Measurements from ENCODE around the gene PRKCB.
A peak's percentile ranks its signal among the peaks of the same experiment; 100 is the strongest.

The PRKCB gene

DNA sequence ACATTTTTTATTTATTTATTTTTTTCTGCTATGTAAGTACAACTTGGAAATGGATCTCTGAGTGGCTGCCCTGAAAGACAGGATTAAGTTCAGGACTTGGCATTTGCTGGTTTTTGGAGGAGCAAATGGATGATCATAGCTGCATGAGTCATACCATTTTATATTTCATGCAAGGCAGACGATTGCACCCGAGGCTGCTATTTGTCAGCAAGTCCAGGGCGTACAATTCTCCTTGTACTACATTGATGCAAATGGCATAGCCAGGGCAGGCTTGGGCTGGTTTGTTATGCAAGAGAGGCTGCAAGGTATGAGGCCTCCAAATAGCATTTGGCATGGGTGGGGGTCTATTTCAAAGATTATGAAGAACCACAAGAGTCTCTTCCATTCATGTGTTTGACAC lies 339.2 kb downstream of the PRKCB start:
- H3K4me3 ChIP-seq (ENCODE audit: low read depth, low read length) = no peak overlapping the region
- TF ChIP-seq, protein P1, sequence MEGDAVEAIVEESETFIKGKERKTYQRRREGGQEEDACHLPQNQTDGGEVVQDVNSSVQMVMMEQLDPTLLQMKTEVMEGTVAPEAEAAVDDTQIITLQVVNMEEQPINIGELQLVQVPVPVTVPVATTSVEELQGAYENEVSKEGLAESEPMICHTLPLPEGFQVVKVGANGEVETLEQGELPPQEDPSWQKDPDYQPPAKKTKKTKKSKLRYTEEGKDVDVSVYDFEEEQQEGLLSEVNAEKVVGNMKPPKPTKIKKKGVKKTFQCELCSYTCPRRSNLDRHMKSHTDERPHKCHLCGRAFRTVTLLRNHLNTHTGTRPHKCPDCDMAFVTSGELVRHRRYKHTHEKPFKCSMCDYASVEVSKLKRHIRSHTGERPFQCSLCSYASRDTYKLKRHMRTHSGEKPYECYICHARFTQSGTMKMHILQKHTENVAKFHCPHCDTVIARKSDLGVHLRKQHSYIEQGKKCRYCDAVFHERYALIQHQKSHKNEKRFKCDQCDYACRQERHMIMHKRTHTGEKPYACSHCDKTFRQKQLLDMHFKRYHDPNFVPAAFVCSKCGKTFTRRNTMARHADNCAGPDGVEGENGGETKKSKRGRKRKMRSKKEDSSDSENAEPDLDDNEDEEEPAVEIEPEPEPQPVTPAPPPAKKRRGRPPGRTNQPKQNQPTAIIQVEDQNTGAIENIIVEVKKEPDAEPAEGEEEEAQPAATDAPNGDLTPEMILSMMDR (IDR thresholded peaks at IDR 0.05; ENCODE audit: low read depth, low read length) = no peak
- no peak for TF ChIP-seq POLR2A (IDR thresholded peaks at IDR 0.05; ENCODE audit: extremely low read depth, insufficient read length)
- TF ChIP-seq MYC (IDR thresholded peaks at IDR 0.05; ENCODE audit: low read depth, low read length) = no peak
- no peak for TF ChIP-seq MAX (IDR thresholded peaks at IDR 0.05; ENCODE audit: low read depth, low read length)
- DNase-seq (ENCODE audit: low read depth) = no peak

GRCh38 chr16:24178496-24178895 lies 342.7 kb downstream of the PRKCB start:
- peak; percentile 24 for DNase-seq (ENCODE audit: low read depth)
- TF ChIP-seq POLR2A (IDR thresholded peaks at IDR 0.05; ENCODE audit: extremely low read depth, insufficient read length) (no peak), MYC (IDR thresholded peaks at IDR 0.05; ENCODE audit: low read depth, low read length) (no peak), MAX (IDR thresholded peaks at IDR 0.05; ENCODE audit: low read depth, low read length) (peak; percentile 54)
- TF ChIP-seq, protein P1 (IDR thresholded peaks at IDR 0.05; ENCODE audit: low read depth, low read length) = no peak
- H3K4me3 ChIP-seq (ENCODE audit: low read depth, low read length) = no peak overlapping the region

GRCh38 chr16:24180451-24180850 lies 344.7 kb downstream of the PRKCB start:
- no peak for TF ChIP-seq MAX (IDR thresholded peaks at IDR 0.05; ENCODE audit: low read depth, low read length)
- TF ChIP-seq POLR2A (IDR thresholded peaks at IDR 0.05; ENCODE audit: extremely low read depth, insufficient read length) = no peak
- TF ChIP-seq MYC (IDR thresholded peaks at IDR 0.05; ENCODE audit: low read depth, low read length) = no peak
- TF ChIP-seq, protein P1 (IDR thresholded peaks at IDR 0.05; ENCODE audit: low read depth, low read length) = no peak
- no peak for DNase-seq (ENCODE audit: low read depth)
- no peak overlapping the region for H3K4me3 ChIP-seq (ENCODE audit: low read depth, low read length)

- no peak for DNase-seq (ENCODE audit: low read depth)
- H3K4me3 ChIP-seq (ENCODE audit: low read depth, low read length) = no peak overlapping the region
- no peak for TF ChIP-seq MAX (IDR thresholded peaks at IDR 0.05; ENCODE audit: low read depth, low read length)
- no peak for TF ChIP-seq MYC (IDR thresholded peaks at IDR 0.05; ENCODE audit: low read depth, low read length)
- TF ChIP-seq, protein P1 (IDR thresholded peaks at IDR 0.05; ENCODE audit: low read depth, low read length) = no peak
These were observed 352.3 kb downstream of the PRKCB start for GRCh38 chr16:24188021-24188542.

- no peak overlapping the region for H3K4me3 ChIP-seq (ENCODE audit: low read depth, low read length)
- DNase-seq (ENCODE audit: low read depth) = no peak
These were observed 353.1 kb downstream of the PRKCB start for GRCh38 chr16:24188751-24189318.

DNA sequence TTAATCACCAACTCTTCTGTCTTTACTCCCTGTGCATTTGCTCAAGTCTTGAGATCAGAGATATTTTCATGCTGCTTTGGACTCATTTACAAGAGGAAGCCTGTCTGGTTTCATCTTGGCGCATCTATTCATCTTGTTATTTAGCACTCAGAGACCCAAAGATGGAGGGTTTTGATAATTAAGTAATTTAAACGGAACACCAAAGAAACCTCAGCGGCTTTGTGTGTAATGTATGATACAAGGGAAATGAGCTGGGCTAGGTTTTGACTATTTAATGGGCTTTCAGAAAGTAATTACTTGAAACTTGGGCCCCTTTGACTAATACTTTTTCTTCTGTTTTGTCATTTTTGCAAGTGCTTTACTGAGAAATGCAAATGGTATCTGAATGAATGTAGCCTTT lies 354.2 kb downstream of the PRKCB start:
- H3K4me3 ChIP-seq (ENCODE audit: low read depth, low read length) = no peak overlapping the region
- no peak for DNase-seq (ENCODE audit: low read depth)
- TF ChIP-seq MYC (IDR thresholded peaks at IDR 0.05; ENCODE audit: low read depth, low read length) (no peak), MAX (IDR thresholded peaks at IDR 0.05; ENCODE audit: low read depth, low read length) (no peak), POLR2A (IDR thresholded peaks at IDR 0.05; ENCODE audit: extremely low read depth, insufficient read length) (no peak)
- TF ChIP-seq, protein P1 (IDR thresholded peaks at IDR 0.05; ENCODE audit: low read depth, low read length) = no peak

More at GRCh38 chr16:24188751-24189318, 353.1 kb downstream of the PRKCB start:
- TF ChIP-seq POLR2A (IDR thresholded peaks at IDR 0.05; ENCODE audit: extremely low read depth, insufficient read length) = no peak
- TF ChIP-seq MYC (IDR thresholded peaks at IDR 0.05; ENCODE audit: low read depth, low read length) = no peak
- no peak for TF ChIP-seq MAX (IDR thresholded peaks at IDR 0.05; ENCODE audit: low read depth, low read length)

All from NB4 (cell line).